BLaER1 treated with 17β-estradiol and CSF1 and Interleukin-3, amounts not matched to agents 10 nM and 100 nM (cell line): Measurements from ENCODE around the gene NCBP3.
A peak's percentile ranks its signal among the peaks of the same experiment; 100 is the strongest.

Experiments
- H3K27ac ChIP-seq, 11 experiments: shearing (Covaris generic); formaldehyde crosslinking; 2 replicates each; pipeline ENCODE4 v1.8.1; 2022
- H3K27me3 ChIP-seq, 11 experiments: shearing (Covaris generic); formaldehyde crosslinking; 2 replicates each; pipeline ENCODE4 v1.8.1; 2022
- H3K36me3 ChIP-seq, 11 experiments: shearing (Covaris generic); formaldehyde crosslinking; 2 replicates each; pipeline ENCODE4 v1.8.1; 2022
- H3K4me1 ChIP-seq, 10 experiments: shearing (Covaris generic); formaldehyde crosslinking; 2 replicates each; pipeline ENCODE4 v1.8.1; 2022
- H3K4me2 ChIP-seq, 11 experiments: shearing (Covaris generic); formaldehyde crosslinking; 2 replicates each; pipeline ENCODE4 v1.8.1; 2022
- H3K4me3 ChIP-seq, 10 experiments: shearing (Covaris generic); formaldehyde crosslinking; 2 replicates each; pipeline ENCODE4 v1.8.1; 2022
- H3K9ac ChIP-seq, 11 experiments: shearing (Covaris generic); formaldehyde crosslinking; 2 replicates each; pipeline ENCODE4 v1.8.1; 2022
- H3K9me3 ChIP-seq, 11 experiments: shearing (Covaris generic); formaldehyde crosslinking; replicated peaks in 1 of 11; 2 replicates each; pipeline ENCODE4 v1.8.1; 2022
- H4K20me1 ChIP-seq, 11 experiments: shearing (Covaris generic); formaldehyde crosslinking; 2 replicates each; pipeline ENCODE4 v1.8.1; 2022
- Cebpa-rat ChIP-seq, 11 experiments: shearing (Covaris generic); IDR thresholded peaks; 2 replicates each; pipeline ENCODE4 v1.8.1; 2022

The NCBP3 gene

GRCh38 chr17:3801347-3801746 lies 44.7 kb downstream of the NCBP3 start:
- Histone ChIP-seq H3K9ac (peak overlapping the region in 3 of 11 experiments; percentile 15 to 25 (median 24); a peak in 1 of 22 replicates), H3K27me3 (no peaks in the 10 kb centered on the region), H3K36me3 (peaks cover 0 to 25% (median 9%) of the 10 kb centered on the region in 11 experiments; a peak in 11 of 22 replicates), H3K4me1 (peaks cover 84 to 94% (median 92%) of the 10 kb centered on the region in 10 experiments), H3K9me3 (no peaks in the 10 kb centered on the region), H4K20me1 (peaks cover 0 to 5% (median 0%) of the 10 kb centered on the region in 11 experiments; a peak in 1 of 22 replicates), H3K27ac (peak overlapping the region in 9 of 11 experiments; percentile 33 to 82 (median 63); a peak in 19 of 22 replicates), H3K4me2 (peak overlapping the region; percentile 48 to 87 (median 61); a peak in 15 of 22 replicates), H3K4me3 (no peak overlapping the region)
- no peak for TF ChIP-seq Cebpa-rat (IDR thresholded peaks at IDR 0.05)

- Histone ChIP-seq H3K9ac (peak within 1 kb of the TSS in 8 of 11 experiments; percentile 5 to 33 (median 24); a peak in 7 of 22 replicates), H3K27ac (peak within 1 kb of the TSS in 10 of 11 experiments; percentile 28 to 82 (median 68); a peak in 20 of 22 replicates)
- no peak for TF ChIP-seq Cebpa-rat (IDR thresholded peaks at IDR 0.05)
Measured at GRCh38 chr17:3800362-3801271, 45.4 kb downstream of the NCBP3 start, which contains the start of gene ITGAE. Gene ITGAE, minus strand, starts transcription at chr17:3801188. Its CDS starts 44 bp downstream, at chr17:3801144.

GRCh38 chr17:3799181-3799945 lies 46.7 kb downstream of the NCBP3 start:
- Histone ChIP-seq H3K4me2 (peak overlapping the region; percentile 48 to 87 (median 61)), H3K9me3 (no peaks in the 10 kb centered on the region), H3K27ac (peak overlapping the region in 10 of 11 experiments; percentile 28 to 82 (median 58); a peak in 18 of 22 replicates), H3K9ac (peak overlapping the region in 7 of 11 experiments; percentile 5 to 46 (median 24); a peak in 11 of 22 replicates), H4K20me1 (peaks cover 0 to 5% (median 0%) of the 10 kb centered on the region in 11 experiments; a peak in 1 of 22 replicates), H3K36me3 (peaks cover 0 to 17% (median 5%) of the 10 kb centered on the region in 11 experiments; a peak in 3 of 22 replicates), H3K4me1 (peaks cover 70 to 93% (median 87%) of the 10 kb centered on the region in 10 experiments), H3K27me3 (no peaks in the 10 kb centered on the region), H3K4me3 (no peak overlapping the region)
- no peak for TF ChIP-seq Cebpa-rat (IDR thresholded peaks at IDR 0.05)

More at GRCh38 chr17:3800362-3801271, 45.4 kb downstream of the NCBP3 start, which contains the start of gene ITGAE:
- Histone ChIP-seq H3K36me3 (peaks cover 0 to 17% (median 5%) of the 10 kb centered on the region in 11 experiments; a peak in 8 of 22 replicates), H3K4me2 (peak within 1 kb of the TSS; percentile 48 to 87 (median 65)), H3K27me3 (no peaks in the 10 kb centered on the region), H3K9me3 (no peaks in the 10 kb centered on the region), H4K20me1 (peaks cover 0 to 5% (median 0%) of the 10 kb centered on the region in 11 experiments; a peak in 1 of 22 replicates), H3K4me3 (no peak within 1 kb of the TSS), H3K4me1 (peaks cover 82 to 96% (median 92%) of the 10 kb centered on the region in 10 experiments)

- H3K27ac ChIP-seq, result peak overlapping the region in 9 of 11 experiments; percentile 33 to 82 (median 57); a peak in 17 of 22 replicates
Measured at GRCh38 chr17:3798273-3799180, 47.5 kb downstream of the NCBP3 start.

GRCh38 chr17:3796822-3797170 lies 49.2 kb downstream of the NCBP3 start:
- no peak overlapping the region for H3K4me3 ChIP-seq
- H3K9ac ChIP-seq, result peak overlapping the region in 6 of 11 experiments; percentile 8 to 59 (median 31); a peak in 6 of 22 replicates
- no peaks in the 10 kb centered on the region for H3K27me3 ChIP-seq
- peak overlapping the region in 8 of 11 experiments; percentile 31 to 71 (median 64); a peak in 15 of 22 replicates for H3K27ac ChIP-seq
- H4K20me1 ChIP-seq, result peaks cover 0 to 5% (median 0%) of the 10 kb centered on the region in 11 experiments; a peak in 1 of 22 replicates
- H3K4me1 ChIP-seq, result peaks cover 51 to 77% (median 68%) of the 10 kb centered on the region in 10 experiments
- no peak for TF ChIP-seq Cebpa-rat (IDR thresholded peaks at IDR 0.05)
- peak overlapping the region; percentile 28 to 75 (median 65); a peak in 19 of 22 replicates for H3K4me2 ChIP-seq
- H3K9me3 ChIP-seq, result no peaks in the 10 kb centered on the region
- H3K36me3 ChIP-seq, result peaks cover 0 to 7% (median 0%) of the 10 kb centered on the region in 11 experiments; a peak in 2 of 22 replicates

More at GRCh38 chr17:3798273-3799180, 47.5 kb downstream of the NCBP3 start:
- Histone ChIP-seq H3K27me3 (no peaks in the 10 kb centered on the region), H3K4me2 (peak overlapping the region; percentile 48 to 87 (median 61); a peak in 21 of 22 replicates), H3K4me3 (no peak overlapping the region), H3K9ac (peak overlapping the region in 8 of 11 experiments; percentile 5 to 46 (median 22); a peak in 9 of 22 replicates), H4K20me1 (peaks cover 0 to 5% (median 0%) of the 10 kb centered on the region in 11 experiments; a peak in 1 of 22 replicates), H3K4me1 (peaks cover 61 to 84% (median 79%) of the 10 kb centered on the region in 10 experiments), H3K36me3 (peaks cover 0 to 17% (median 5%) of the 10 kb centered on the region in 11 experiments; a peak in 3 of 22 replicates), H3K9me3 (no peaks in the 10 kb centered on the region)
- TF ChIP-seq Cebpa-rat (IDR thresholded peaks at IDR 0.05), result no peak

GRCh38 chr17:3796110-3796821 lies 49.8 kb downstream of the NCBP3 start:
- Histone ChIP-seq H3K4me2 (peak overlapping the region; percentile 28 to 75 (median 65); a peak in 19 of 22 replicates), H3K4me1 (peaks cover 51 to 72% (median 67%) of the 10 kb centered on the region in 10 experiments), H3K9me3 (no peaks in the 10 kb centered on the region), H3K36me3 (peaks cover 0 to 2% (median 0%) of the 10 kb centered on the region in 11 experiments; a peak in 1 of 22 replicates), H3K27me3 (no peaks in the 10 kb centered on the region), H3K4me3 (no peak overlapping the region), H4K20me1 (peaks cover 0 to 5% (median 0%) of the 10 kb centered on the region in 11 experiments; a peak in 1 of 22 replicates), H3K27ac (peak overlapping the region in 8 of 11 experiments; percentile 31 to 71 (median 64); a peak in 16 of 22 replicates), H3K9ac (peak overlapping the region in 7 of 11 experiments; percentile 8 to 59 (median 27); a peak in 7 of 22 replicates)
- TF ChIP-seq Cebpa-rat (IDR thresholded peaks at IDR 0.05), result no peak
